Activated naive CD4-positive, alpha-beta T cell treated with anti-CD3 and anti-CD28 coated beads, Interleukin-2, amount 10 ng/mL, durations not matched to agents 7 days and 5 days (primary cell): ENCODE results near the gene IL18BP.

Experiments used
- CTCF ChIA-PET: fragments of 350-600 bp; sonication (Branson Sonifier 250); formaldehyde crosslinking; loops from one replicate; lab custom pipeline; 2021; ENCODE audit warnings: antibody characterized with exemption; lab: Charles Lee
- DNase-seq: peaks from one replicate; pipeline ENCODE4 v3.0.0-alpha.2; 2020
- H3K27ac Mint-ChIP-seq: one replicate; pipeline ENCODE4 v1.8.0; 2021; ENCODE audit warnings: mild to moderate bottlenecking, moderate library complexity, mixed read lengths
- H3K27me3 Mint-ChIP-seq: one replicate; pipeline ENCODE4 v1.8.0; 2021; ENCODE audit warnings: mild to moderate bottlenecking, mixed read lengths
- H3K36me3 Mint-ChIP-seq: one replicate; pipeline ENCODE4 v1.8.0; 2021; ENCODE audit warnings: mixed read lengths
- H3K4me1 Mint-ChIP-seq: one replicate; pipeline ENCODE4 v1.8.0; 2021; ENCODE audit warnings: mixed read lengths
- H3K4me3 Mint-ChIP-seq: one replicate; pipeline ENCODE4 v1.8.0; 2021; ENCODE audit warnings: mild to moderate bottlenecking, moderate library complexity, mixed read lengths
- H3K9me3 Mint-ChIP-seq: one replicate; pipeline ENCODE4 v1.8.0; 2021; ENCODE audit warnings: mixed read lengths

Gene IL18BP

DNA sequence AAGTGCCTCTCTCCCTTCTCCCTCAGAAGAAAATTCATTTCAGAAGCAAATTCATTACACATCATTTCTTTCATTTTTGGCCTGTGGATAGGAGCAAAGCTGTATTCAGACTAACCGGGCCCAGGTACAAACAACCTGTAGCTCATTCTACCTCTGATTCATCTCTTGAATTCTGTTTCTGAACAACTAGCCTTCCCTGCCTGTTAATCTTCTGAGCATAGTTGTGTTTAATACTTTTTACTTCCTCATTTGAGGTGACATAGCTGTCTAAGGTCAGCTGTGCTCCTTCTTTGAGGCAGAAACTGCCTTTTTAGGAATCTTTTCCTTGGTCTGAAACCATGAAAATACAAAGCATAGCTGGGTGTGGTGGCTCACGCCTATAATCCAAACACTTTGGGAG lies 12.6 kb upstream of the IL18BP start:
- Mint-ChIP-seq H3K27ac (no peak overlapping the region), H3K36me3 (peaks cover 12% of the 10 kb centered on the region), H3K9me3 (no peaks in the 10 kb centered on the region), H3K4me3 (no peak overlapping the region), H3K27me3 (no peaks in the 10 kb centered on the region), H3K4me1 (peaks cover 8% of the 10 kb centered on the region)
- DNase-seq: no peak
- CTCF ChIA-PET: interaction anchor here (0.6 to 6.0 kb wide), 5 partner anchors 9 to 198 kb away, joined by 3 to 39 read pairs (median 4); no protein-coding TSS in a partner anchor

DNA sequence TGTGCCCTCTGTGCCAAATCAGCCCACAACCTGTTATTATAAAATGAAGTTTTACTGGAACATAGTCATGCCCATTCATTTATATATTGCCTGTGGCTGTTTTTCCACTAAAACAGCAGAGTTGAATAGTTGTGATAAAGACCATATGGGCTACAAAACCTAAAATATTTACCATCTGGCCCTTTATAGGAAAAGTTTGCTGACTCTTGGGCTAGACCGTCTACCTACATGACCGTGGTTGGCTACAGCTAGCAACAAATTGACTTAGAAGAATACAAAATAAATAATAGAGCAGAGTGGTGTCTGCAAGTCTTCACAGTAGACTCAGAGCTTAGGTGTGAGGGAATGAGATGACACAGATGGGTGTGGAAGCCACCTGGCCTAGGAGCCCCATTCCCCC lies 11.2 kb upstream of the IL18BP start:
- H3K4me3 Mint-ChIP-seq: no peak overlapping the region
- H3K4me1 Mint-ChIP-seq: peaks cover 10% of the 10 kb centered on the region
- no peak for DNase-seq
- H3K27ac Mint-ChIP-seq: no peak overlapping the region
- H3K9me3 Mint-ChIP-seq: no peaks in the 10 kb centered on the region
- CTCF ChIA-PET: interaction anchor here (1.0 to 6.0 kb wide), 3 partner anchors 10 to 196 kb away, joined by 4 to 39 read pairs (median 8); no protein-coding TSS in a partner anchor
- peaks cover 10% of the 10 kb centered on the region for H3K36me3 Mint-ChIP-seq
- no peaks in the 10 kb centered on the region for H3K27me3 Mint-ChIP-seq

- Mint-ChIP-seq H3K9me3 (no peaks in the 10 kb centered on the region), H3K4me1 (peaks cover 10% of the 10 kb centered on the region), H3K36me3 (peaks cover 10% of the 10 kb centered on the region), H3K4me3 (no peak overlapping the region), H3K27me3 (no peaks in the 10 kb centered on the region), H3K27ac (no peak overlapping the region)
- DNase-seq: no peak
- CTCF ChIA-PET: interaction anchor here (1.0 to 6.0 kb wide), 2 partner anchors 11 to 156 kb away, joined by 4 to 39 read pairs; no protein-coding TSS in a partner anchor
Observed at GRCh38 chr11:71988050-71988449, 10.7 kb upstream of the IL18BP start.

DNA sequence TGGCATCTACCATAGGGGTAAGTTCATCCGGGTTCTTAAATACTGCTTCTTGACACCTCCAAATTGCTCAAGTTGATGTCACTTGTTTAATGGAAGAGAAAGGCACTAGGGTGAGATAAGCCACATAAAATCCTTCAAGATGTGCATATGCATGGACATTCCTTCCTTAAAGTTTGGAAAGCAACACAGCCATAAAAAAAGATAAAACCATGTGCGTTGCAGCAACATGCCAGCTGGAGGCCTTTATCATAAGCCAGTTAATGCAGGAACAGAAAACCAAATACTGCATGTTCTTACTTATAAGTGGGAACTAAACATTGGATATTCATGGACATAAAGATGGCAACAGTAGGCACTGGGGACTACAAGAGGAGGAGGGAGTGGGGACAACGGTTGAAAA lies 8.0 kb upstream of the IL18BP start:
- no peaks in the 10 kb centered on the region for H3K27me3 Mint-ChIP-seq
- no peak overlapping the region for H3K4me3 Mint-ChIP-seq
- peaks cover 6% of the 10 kb centered on the region for H3K4me1 Mint-ChIP-seq
- H3K9me3 Mint-ChIP-seq: no peaks in the 10 kb centered on the region
- peaks cover 7% of the 10 kb centered on the region for H3K36me3 Mint-ChIP-seq
- CTCF ChIA-PET: interaction anchor here (1.1 to 6.0 kb wide), 3 partner anchors 8 to 31 kb away, joined by 3 to 39 read pairs (median 6); partner anchors contain the start of gene IL18BP
- no peak overlapping the region for H3K27ac Mint-ChIP-seq
- no peak for DNase-seq

- CTCF ChIA-PET: interaction anchor here (0.8 kb wide), 1 partner anchor 106 kb away, joined by 3 read pairs; no protein-coding TSS in a partner anchor
Observed at GRCh38 chr11:71991494-71991893, 7.2 kb upstream of the IL18BP start.

DNA sequence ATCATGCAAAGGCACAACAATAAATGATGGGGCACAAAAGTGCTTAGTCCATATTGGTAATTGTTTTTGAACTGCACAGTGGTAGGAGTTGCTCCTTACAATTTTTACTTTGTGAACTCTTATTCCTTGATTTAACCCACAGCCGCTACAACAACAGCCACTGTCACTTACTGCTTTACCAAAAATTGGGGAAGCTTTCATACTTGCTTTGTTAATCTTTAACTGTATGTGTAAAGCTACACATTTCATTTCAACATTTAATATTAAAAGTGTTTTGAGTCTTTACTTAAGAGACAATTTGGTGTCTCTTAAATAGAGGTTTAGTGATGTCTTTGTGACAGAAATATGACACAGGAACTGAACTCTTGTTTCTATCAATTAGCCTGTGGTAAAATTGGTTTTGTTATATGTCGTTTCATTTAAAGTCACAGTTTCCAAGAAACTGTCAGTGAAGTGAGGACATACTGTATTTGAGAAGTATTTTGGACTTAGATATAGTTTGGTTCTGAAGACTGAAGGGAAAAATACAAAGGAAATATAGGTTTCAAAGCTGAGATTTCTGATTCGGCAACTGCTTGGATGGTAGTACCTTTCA lies 6.5 kb upstream of the IL18BP start:
- CTCF ChIA-PET: interaction anchor here (0.9 kb wide), 1 partner anchor 10 kb away, joined by 3 read pairs; no protein-coding TSS in a partner anchor
- DNase-seq: no peak
- H3K4me1 Mint-ChIP-seq: peaks cover 3% of the 10 kb centered on the region
- no peaks in the 10 kb centered on the region for H3K9me3 Mint-ChIP-seq
- no peak overlapping the region for H3K27ac Mint-ChIP-seq
- no peak overlapping the region for H3K4me3 Mint-ChIP-seq
- no peaks in the 10 kb centered on the region for H3K27me3 Mint-ChIP-seq
- H3K36me3 Mint-ChIP-seq: peaks cover 5% of the 10 kb centered on the region

More at GRCh38 chr11:71991494-71991893, 7.2 kb upstream of the IL18BP start:
- H3K9me3 Mint-ChIP-seq: no peaks in the 10 kb centered on the region
- DNase-seq: no peak
- H3K27ac Mint-ChIP-seq: no peak overlapping the region
- no peak overlapping the region for H3K4me3 Mint-ChIP-seq
- H3K4me1 Mint-ChIP-seq: peaks cover 3% of the 10 kb centered on the region
- peaks cover 5% of the 10 kb centered on the region for H3K36me3 Mint-ChIP-seq
- H3K27me3 Mint-ChIP-seq: no peaks in the 10 kb centered on the region

DNA sequence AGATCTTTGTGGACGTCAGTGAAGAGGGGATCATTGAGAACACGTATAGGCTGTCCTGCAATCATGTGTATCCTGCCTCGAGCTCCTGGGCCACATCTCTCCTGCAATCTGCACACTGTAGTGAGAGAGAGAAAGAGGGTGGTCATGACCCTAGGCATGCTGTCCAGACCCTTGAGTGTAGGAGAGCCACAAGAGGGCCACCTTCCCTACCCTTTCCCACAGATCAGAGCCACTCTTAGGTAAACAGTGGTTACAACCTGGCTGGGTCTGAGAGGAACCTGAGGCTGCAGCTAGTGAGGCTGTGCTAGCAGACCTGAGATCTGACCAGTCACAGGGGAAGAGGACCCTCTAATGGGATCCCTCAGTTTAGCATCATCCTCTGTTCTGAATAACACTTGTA lies 3.9 kb upstream of the IL18BP start:
- Mint-ChIP-seq H3K27ac (no peak overlapping the region), H3K4me3 (no peak overlapping the region), H3K4me1 (peaks cover 21% of the 10 kb centered on the region), H3K36me3 (peaks cover 19% of the 10 kb centered on the region), H3K9me3 (no peaks in the 10 kb centered on the region), H3K27me3 (no peaks in the 10 kb centered on the region)
- CTCF ChIA-PET: interaction anchor here (0.8 to 1.4 kb wide), 4 partner anchors 30 to 435 kb away, joined by 3 to 4 read pairs (median 4); no protein-coding TSS in a partner anchor
- DNase-seq: no peak

DNA sequence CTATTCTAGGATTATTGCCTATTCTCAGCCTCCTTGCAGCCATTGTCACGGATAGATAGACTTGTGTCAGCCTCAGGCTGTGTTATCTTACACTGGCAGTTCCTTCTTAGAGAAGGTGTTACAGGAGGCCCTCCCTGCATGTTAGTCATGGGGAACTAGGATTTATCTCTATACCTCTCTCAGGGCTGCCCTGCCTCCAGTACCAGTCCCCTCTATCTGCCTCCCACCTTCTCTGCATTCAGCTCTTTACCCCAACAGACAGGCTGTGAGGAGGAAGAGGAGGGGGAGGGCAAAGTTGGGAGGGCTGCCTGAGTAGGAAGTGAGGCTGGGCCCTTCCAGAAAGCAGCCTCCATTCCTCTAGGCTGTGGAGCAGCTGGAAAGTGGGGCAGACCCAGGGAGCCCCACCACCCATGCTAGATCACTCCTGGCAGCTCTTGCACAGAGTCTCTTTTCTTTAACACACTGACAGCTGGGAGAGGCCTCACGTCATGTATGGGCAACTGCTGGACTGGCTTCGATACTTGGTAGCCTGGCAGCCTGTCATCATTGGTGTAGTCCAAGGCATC lies 2.9 kb upstream of the IL18BP start:
- no peak overlapping the region for H3K27ac Mint-ChIP-seq
- DNase-seq: no peak
- peaks cover 26% of the 10 kb centered on the region for H3K4me1 Mint-ChIP-seq
- H3K9me3 Mint-ChIP-seq: no peaks in the 10 kb centered on the region
- peaks cover 22% of the 10 kb centered on the region for H3K36me3 Mint-ChIP-seq
- CTCF ChIA-PET: interaction anchor here (0.9 to 1.4 kb wide), 2 partner anchors 187 to 438 kb away, joined by 4 read pairs; no protein-coding TSS in a partner anchor
- H3K4me3 Mint-ChIP-seq: no peak overlapping the region
- no peaks in the 10 kb centered on the region for H3K27me3 Mint-ChIP-seq

- Mint-ChIP-seq H3K4me3 (no peak overlapping the region), H3K27ac (no peak overlapping the region), H3K9me3 (no peaks in the 10 kb centered on the region), H3K4me1 (peaks cover 26% of the 10 kb centered on the region), H3K27me3 (no peaks in the 10 kb centered on the region), H3K36me3 (peaks cover 23% of the 10 kb centered on the region)
- no peak for DNase-seq
- CTCF ChIA-PET: interaction anchor here (0.6 to 1.2 kb wide), 4 partner anchors 9 to 437 kb away, joined by 3 to 4 read pairs (median 3); no protein-coding TSS in a partner anchor
Observed at GRCh38 chr11:71996517-71996916, 2.2 kb upstream of the IL18BP start.

DNA sequence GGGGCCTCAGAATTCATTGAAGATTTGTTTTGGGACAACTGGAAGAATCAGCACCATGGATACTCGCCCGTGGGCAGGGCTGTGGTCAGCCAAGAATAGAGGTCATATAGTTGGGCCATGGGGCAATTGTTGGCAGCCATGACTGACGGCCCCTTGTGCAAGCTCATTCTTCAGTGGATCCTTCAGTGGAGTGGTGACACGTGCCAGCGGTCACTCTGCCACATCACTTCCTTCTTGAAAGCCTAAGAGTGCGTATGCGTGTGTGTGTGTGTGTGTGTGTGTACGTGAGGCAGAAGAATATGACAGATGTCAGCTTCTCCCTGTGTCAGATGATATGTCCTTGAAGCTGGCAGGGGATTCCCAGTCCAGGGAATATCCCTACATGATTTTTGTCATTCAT lies 1.8 kb upstream of the IL18BP start:
- no peak overlapping the region for H3K4me3 Mint-ChIP-seq
- no peak for DNase-seq
- H3K4me1 Mint-ChIP-seq: peaks cover 27% of the 10 kb centered on the region
- H3K9me3 Mint-ChIP-seq: no peaks in the 10 kb centered on the region
- H3K36me3 Mint-ChIP-seq: peaks cover 27% of the 10 kb centered on the region
- CTCF ChIA-PET: interaction anchor here (0.6 to 1.2 kb wide), 4 partner anchors 8 to 437 kb away, joined by 3 to 4 read pairs (median 3); no protein-coding TSS in a partner anchor
- no peak overlapping the region for H3K27ac Mint-ChIP-seq
- H3K27me3 Mint-ChIP-seq: no peaks in the 10 kb centered on the region

- no peak for DNase-seq
- H3K27me3 Mint-ChIP-seq: no peaks in the 10 kb centered on the region
- no peak overlapping the region for H3K4me3 Mint-ChIP-seq
- H3K4me1 Mint-ChIP-seq: peaks cover 27% of the 10 kb centered on the region
- peaks cover 34% of the 10 kb centered on the region for H3K36me3 Mint-ChIP-seq
- H3K9me3 Mint-ChIP-seq: no peaks in the 10 kb centered on the region
- CTCF ChIA-PET: interaction anchor here (1.2 to 2.7 kb wide), 2 partner anchors 8 to 20 kb away, joined by 3 to 10 read pairs; no protein-coding TSS in a partner anchor
- no peak overlapping the region for H3K27ac Mint-ChIP-seq
Observed at GRCh38 chr11:71997594-71997993, 1.1 kb upstream of the IL18BP start.

GRCh38 chr11:71998061-71998460 lies 648 bp upstream of the IL18BP start:
- H3K4me3 Mint-ChIP-seq: no peak overlapping the region
- H3K27me3 Mint-ChIP-seq: no peaks in the 10 kb centered on the region
- CTCF ChIA-PET: interaction anchor here (2.0 to 2.7 kb wide), 2 partner anchors 20 to 93 kb away, joined by 6 to 10 read pairs; no protein-coding TSS in a partner anchor
- no peak for DNase-seq
- H3K36me3 Mint-ChIP-seq: peaks cover 35% of the 10 kb centered on the region
- H3K4me1 Mint-ChIP-seq: peaks cover 27% of the 10 kb centered on the region
- no peaks in the 10 kb centered on the region for H3K9me3 Mint-ChIP-seq
- H3K27ac Mint-ChIP-seq: peak overlapping the region; percentile 91

- no peaks in the 10 kb centered on the region for H3K27me3 Mint-ChIP-seq
- no peak for DNase-seq
- no peaks in the 10 kb centered on the region for H3K9me3 Mint-ChIP-seq
- CTCF ChIA-PET: interaction anchor here (0.8 to 2.7 kb wide), 5 partner anchors 9 to 154 kb away, joined by 3 to 10 read pairs (median 6); no protein-coding TSS in a partner anchor
- H3K4me3 Mint-ChIP-seq: peak overlapping the region; percentile 77
- H3K36me3 Mint-ChIP-seq: peaks cover 44% of the 10 kb centered on the region
- peaks cover 27% of the 10 kb centered on the region for H3K4me1 Mint-ChIP-seq
- H3K27ac Mint-ChIP-seq: peak overlapping the region; percentile 91
Observed at GRCh38 chr11:71999362-71999761, 653 bp downstream of the IL18BP start.

DNA sequence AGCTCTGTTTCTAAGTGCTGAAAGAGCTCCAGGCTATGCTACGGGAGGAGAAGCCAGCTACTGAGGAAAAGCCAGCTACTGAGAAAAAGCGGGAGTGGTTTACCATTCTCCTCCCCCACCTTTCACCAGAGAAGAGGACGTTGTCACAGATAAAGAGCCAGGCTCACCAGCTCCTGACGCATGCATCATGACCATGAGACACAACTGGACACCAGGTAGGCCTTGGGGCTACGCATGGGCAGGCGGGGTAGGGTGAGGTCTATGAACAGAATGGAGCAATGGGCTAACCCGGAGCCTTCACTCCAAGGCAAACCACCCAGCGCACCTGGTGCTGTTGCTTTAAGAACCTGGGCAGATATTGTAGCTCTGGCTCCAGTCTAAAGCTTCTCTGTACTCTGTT lies 1.1 kb downstream of the IL18BP start:
- H3K4me1 Mint-ChIP-seq: peaks cover 27% of the 10 kb centered on the region
- no peak for DNase-seq
- H3K27ac Mint-ChIP-seq: peak overlapping the region; percentile 91
- H3K36me3 Mint-ChIP-seq: peaks cover 44% of the 10 kb centered on the region
- CTCF ChIA-PET: interaction anchor here (1.3 to 2.7 kb wide), 3 partner anchors 10 to 91 kb away, joined by 6 to 10 read pairs (median 6); no protein-coding TSS in a partner anchor
- H3K4me3 Mint-ChIP-seq: peak overlapping the region; percentile 77
- no peaks in the 10 kb centered on the region for H3K27me3 Mint-ChIP-seq
- H3K9me3 Mint-ChIP-seq: no peaks in the 10 kb centered on the region
